ENCODE data around the gene INHA.

Gene INHA

DNA sequence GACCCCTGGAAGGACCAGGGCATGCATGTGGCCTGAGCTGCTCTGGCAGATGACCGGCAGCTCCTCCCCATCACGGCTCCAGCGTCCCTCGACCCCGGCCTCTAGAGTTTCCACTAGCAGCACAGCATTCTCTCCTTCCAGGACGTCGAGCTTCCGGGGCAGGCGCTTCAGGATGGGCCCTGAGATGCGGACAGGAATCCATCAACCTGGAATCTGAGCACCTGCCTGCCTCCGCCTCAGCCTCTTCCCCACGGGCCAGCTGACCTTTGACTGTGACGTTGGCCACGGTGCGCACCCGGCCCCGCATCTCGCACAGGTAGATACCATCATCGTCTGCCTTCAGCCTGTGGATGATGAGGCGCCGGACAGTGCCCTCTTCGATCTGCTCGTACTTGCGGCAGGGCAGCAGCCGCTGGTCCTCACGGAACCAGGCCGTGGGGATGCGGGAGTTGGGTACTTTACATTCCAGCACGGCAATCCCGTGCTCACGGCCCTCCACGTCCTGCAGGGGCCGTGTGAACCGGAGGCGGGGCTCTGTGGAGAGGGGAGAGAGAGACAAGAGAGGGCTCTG, 4.2 kb upstream of the INHA start:
- Mint-ChIP-seq H3K4me1 (peaks cover 52% of the 10 kb centered on the region), H3K9me3 (no peaks in the 10 kb centered on the region), H3K36me3 (ENCODE audit: low read depth) (peaks cover 51% of the 10 kb centered on the region), H3K27me3 (ENCODE audit: low read depth) (peaks cover 4% of the 10 kb centered on the region), H3K4me3 (peak overlapping the region; percentile 56 to 74 (median 60)), H3K27ac (peak overlapping the region in 1 of 3 experiments; percentile 23)
- TF ChIP-seq, protein P1, sequence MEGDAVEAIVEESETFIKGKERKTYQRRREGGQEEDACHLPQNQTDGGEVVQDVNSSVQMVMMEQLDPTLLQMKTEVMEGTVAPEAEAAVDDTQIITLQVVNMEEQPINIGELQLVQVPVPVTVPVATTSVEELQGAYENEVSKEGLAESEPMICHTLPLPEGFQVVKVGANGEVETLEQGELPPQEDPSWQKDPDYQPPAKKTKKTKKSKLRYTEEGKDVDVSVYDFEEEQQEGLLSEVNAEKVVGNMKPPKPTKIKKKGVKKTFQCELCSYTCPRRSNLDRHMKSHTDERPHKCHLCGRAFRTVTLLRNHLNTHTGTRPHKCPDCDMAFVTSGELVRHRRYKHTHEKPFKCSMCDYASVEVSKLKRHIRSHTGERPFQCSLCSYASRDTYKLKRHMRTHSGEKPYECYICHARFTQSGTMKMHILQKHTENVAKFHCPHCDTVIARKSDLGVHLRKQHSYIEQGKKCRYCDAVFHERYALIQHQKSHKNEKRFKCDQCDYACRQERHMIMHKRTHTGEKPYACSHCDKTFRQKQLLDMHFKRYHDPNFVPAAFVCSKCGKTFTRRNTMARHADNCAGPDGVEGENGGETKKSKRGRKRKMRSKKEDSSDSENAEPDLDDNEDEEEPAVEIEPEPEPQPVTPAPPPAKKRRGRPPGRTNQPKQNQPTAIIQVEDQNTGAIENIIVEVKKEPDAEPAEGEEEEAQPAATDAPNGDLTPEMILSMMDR (IDR thresholded peaks at IDR 0.05; ENCODE audit: unreplicated experiment in 3 of 3), result no peak

DNA sequence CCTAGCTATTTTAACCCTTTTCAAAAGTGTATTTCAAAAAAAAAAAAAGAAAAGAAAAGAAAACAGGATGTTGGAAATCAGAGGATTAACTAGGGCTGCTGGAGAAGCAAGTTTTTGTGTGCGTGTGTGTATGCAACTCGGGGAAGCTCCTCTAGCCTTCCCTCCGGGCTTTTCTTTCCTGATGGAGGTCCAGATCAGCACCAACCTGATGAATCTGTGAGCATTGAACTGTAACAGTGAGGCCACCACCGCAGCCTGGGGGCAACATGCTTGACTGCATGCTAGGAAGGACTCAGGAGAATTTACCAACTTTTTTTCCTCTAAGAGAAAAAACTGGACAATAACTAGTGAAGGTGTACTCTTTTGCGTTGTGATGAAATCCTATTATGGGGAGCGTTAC, 3.1 kb upstream of the INHA start:
- Mint-ChIP-seq H3K4me3 (peak overlapping the region; percentile 78 to 85 (median 85)), H3K27ac (peak overlapping the region; percentile 52 to 90 (median 75)), H3K27me3 (ENCODE audit: low read depth) (peaks cover 4% of the 10 kb centered on the region), H3K4me1 (peaks cover 49% of the 10 kb centered on the region), H3K9me3 (no peaks in the 10 kb centered on the region), H3K36me3 (ENCODE audit: low read depth) (peaks cover 42% of the 10 kb centered on the region)
- TF ChIP-seq, protein P1 (IDR thresholded peaks at IDR 0.05; ENCODE audit: unreplicated experiment in 3 of 3), result no peak

DNA sequence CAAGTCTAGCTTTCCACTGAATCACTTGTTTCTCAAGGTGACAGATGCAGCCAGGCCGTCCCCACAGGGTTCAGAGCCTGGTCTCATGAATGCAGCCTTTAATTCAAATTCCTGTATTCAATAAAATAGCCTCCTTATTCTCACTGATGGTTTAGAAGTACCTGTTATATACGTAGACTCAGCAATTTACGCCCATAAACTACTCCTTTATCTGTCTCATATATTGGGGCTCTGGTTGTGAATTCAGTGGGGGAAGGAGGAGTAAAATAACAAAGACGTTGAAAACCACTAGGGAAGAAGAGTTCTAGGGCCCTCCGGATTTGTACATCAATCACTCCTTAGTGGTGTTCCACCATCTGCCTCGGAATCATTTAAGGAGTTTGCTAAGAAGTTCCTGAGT, 2.5 kb upstream of the INHA start:
- no peaks in the 10 kb centered on the region for H3K9me3 Mint-ChIP-seq
- peaks cover 44% of the 10 kb centered on the region for H3K4me1 Mint-ChIP-seq
- TF ChIP-seq, protein P1 (IDR thresholded peaks at IDR 0.05; ENCODE audit: unreplicated experiment in 3 of 3), result no peak
- H3K36me3 Mint-ChIP-seq (ENCODE audit: low read depth), result peaks cover 36% of the 10 kb centered on the region
- H3K27ac Mint-ChIP-seq, result peak overlapping the region; percentile 52 to 90 (median 75)
- peaks cover 4% of the 10 kb centered on the region for H3K27me3 Mint-ChIP-seq (ENCODE audit: low read depth)
- peak overlapping the region; percentile 78 to 85 (median 85) for H3K4me3 Mint-ChIP-seq

DNA sequence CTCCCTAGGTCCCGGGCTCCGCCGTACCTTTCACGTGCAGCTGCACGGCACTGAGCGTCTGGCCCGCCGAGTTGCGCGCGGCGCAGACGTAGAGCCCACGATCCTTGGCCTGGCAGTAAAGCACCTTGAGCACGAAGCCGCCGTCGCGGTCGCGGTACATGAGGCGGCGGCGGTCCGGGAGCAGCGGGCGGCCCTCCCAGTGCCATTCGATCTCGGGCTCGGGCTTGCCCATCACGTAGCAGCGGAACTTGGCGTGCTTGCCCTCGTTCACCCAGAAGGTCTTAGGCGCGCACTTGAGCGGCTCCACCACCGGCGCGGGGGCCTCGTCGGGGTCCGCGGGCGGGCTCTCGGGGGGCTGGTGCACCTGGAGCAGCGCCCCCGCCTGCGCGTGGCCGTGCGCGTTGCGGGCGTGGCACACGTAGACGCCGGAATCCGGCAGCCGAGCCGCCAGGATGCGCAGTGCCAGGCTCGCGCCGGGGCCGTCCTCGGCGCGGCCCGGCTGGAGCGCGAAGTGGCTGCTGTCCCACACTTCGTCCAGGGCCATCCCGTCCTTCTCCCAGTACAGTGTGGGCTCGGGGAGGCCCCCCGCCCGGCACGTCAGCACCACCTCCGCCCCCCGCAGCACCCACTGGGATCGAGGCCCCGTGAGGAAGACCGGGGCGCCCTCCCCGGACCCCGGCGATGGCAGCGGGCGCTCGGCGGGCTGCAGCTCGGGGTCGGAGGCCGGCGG, 1.8 kb upstream of the INHA start:
- Mint-ChIP-seq H3K9me3 (no peaks in the 10 kb centered on the region), H3K4me3 (peak overlapping the region; percentile 78 to 85 (median 85)), H3K4me1 (peaks cover 46% of the 10 kb centered on the region), H3K27ac (peak overlapping the region in 2 of 3 experiments; percentile 52 to 90), H3K27me3 (ENCODE audit: low read depth) (peaks cover 7% of the 10 kb centered on the region), H3K36me3 (ENCODE audit: low read depth) (peaks cover 29% of the 10 kb centered on the region)
- TF ChIP-seq, protein P1 (IDR thresholded peaks at IDR 0.05; ENCODE audit: unreplicated experiment in 3 of 3), result no peak

DNA sequence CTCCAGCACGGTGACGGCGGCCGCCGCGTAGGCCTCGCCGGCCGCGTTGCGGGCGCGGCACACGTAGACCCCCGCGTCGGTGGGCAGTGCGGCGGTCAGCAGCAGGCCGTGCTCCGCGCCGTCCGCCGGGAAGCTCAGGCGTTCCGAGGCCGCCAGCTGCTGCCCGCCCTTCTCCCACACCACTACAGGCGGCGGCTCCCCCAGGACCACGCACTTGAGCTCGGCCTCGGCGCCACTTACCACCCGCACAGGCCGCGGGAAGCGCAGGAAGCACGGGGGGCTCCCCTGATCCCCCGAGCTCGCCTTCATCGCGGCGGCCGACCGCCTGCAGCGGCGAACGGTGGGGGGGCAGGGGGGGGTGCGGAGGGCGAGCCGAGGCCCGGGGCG, 1.2 kb upstream of the INHA start:
- Mint-ChIP-seq H3K27ac (no peak overlapping the region), H3K9me3 (no peaks in the 10 kb centered on the region), H3K4me3 (peak overlapping the region; percentile 61 to 70 (median 63)), H3K36me3 (ENCODE audit: low read depth) (peaks cover 26% of the 10 kb centered on the region), H3K4me1 (peaks cover 49% of the 10 kb centered on the region), H3K27me3 (ENCODE audit: low read depth) (peaks cover 7% of the 10 kb centered on the region)
- TF ChIP-seq, protein P1 (IDR thresholded peaks at IDR 0.05; ENCODE audit: unreplicated experiment in 3 of 3), result no peak

Measured in nephron (organoid).